Measurements from ENCODE around the gene MUTYH.

GRCh38 chr1:45378184-45378583, 37.9 kb upstream of the MUTYH start:
- TF ChIP-seq EP300 (IDR thresholded peaks at IDR 0.05) (no peak), CTCF (IDR thresholded peaks at IDR 0.05) (no peak), POLR2A (IDR thresholded peaks at IDR 0.05; ENCODE audit: low read depth) (no peak)
